Measurements from ENCODE around the gene ATP6V0E2. TPM values are rescaled to one million over a fixed set of nuclear protein-coding genes. Genes with fewer than 3 reads are reported as not detected.

ATP6V0E2 gene
- total and polyA plus RNA-seq, 12 donors: 27.5 to 119 (median 88.4) TPM

DNA sequence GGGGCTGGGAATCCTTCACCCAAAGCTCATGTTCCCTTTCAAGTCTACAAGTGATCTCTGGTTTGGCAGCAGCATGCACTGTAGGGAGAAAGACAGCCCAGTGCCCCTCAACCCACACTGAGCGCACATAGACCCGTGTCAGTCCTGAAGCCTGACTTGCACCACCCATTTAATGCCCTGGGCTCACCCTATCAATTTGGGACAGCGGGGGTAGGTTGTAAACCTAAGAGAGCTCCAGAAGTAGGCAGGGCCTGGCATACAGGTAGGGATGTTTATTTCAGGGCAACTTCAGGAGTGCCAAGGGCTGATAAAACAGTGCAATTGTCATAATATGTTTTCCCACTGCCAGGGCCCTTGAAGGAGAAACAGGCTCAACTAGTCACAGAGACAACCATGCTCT lies 3.5 kb upstream of the ATP6V0E2 start:
- Histone ChIP-seq H3K36me3 (peaks cover 0 to 21% (median 0%) of the 10 kb centered on the region in 9 donors), H3K27ac (no peak overlapping the region), H3K4me1 (peaks cover 11 to 86% (median 37%) of the 10 kb centered on the region in 9 donors), H3K4me3 (no peak overlapping the region), H3K9me3 (no peaks in the 10 kb centered on the region), H3K27me3 (no peaks in the 10 kb centered on the region)
- no peak for DNase-seq
- TF ChIP-seq, protein P1, sequence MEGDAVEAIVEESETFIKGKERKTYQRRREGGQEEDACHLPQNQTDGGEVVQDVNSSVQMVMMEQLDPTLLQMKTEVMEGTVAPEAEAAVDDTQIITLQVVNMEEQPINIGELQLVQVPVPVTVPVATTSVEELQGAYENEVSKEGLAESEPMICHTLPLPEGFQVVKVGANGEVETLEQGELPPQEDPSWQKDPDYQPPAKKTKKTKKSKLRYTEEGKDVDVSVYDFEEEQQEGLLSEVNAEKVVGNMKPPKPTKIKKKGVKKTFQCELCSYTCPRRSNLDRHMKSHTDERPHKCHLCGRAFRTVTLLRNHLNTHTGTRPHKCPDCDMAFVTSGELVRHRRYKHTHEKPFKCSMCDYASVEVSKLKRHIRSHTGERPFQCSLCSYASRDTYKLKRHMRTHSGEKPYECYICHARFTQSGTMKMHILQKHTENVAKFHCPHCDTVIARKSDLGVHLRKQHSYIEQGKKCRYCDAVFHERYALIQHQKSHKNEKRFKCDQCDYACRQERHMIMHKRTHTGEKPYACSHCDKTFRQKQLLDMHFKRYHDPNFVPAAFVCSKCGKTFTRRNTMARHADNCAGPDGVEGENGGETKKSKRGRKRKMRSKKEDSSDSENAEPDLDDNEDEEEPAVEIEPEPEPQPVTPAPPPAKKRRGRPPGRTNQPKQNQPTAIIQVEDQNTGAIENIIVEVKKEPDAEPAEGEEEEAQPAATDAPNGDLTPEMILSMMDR (IDR thresholded peaks at IDR 0.05): no peak
- ATAC-seq: no peak
- intact Hi-C loops (cut with DNase I): loop anchor here in 1 of 10 donors (5.0 kb wide), 1 partner anchor 33 kb away; the partner anchor contains the start of gene ZNF862
- WGBS, 2 donors: 89 to 92% methylated on average over 3 of the region's 3 CpGs

DNA sequence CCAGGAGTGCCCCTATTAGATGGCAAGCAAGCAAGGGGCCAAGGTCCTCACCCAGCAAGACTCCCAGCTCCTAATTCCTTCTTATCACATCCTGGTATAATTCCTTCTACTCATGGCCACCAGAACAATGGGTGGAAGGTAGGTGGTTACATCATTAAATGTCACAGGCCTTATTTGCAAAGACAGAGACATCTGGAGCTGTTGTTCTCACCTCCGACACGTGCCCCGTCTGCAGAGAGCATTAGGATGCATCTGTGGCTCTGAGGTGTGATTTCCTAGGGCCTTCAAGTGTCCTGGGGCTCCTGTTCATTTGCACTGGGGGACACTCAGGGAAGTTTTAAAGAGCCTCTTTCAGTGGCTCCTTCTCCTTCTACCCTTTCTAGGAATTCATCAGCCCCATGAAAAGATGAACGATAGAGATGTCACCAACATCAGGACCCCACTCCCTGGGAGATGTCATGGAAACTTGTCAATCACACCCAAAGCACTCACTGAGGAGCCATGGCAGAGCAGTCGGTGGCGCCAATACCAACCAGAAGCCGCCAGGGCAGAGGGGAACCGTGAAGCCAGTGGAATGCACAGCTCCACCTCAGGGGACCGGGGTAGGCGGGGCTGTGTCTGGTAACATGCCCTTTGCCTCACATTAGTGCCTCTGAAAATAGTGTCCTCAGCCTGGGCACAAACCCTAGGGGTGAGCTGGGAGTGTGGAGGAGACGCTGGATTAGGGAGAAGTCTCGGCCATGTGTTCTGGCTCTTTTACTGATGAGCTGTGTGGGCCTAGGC lies 2.9 kb upstream of the ATP6V0E2 start:
- 88 to 89% methylated on average over 12 of the region's 12 CpGs for WGBS, 2 donors

DNA sequence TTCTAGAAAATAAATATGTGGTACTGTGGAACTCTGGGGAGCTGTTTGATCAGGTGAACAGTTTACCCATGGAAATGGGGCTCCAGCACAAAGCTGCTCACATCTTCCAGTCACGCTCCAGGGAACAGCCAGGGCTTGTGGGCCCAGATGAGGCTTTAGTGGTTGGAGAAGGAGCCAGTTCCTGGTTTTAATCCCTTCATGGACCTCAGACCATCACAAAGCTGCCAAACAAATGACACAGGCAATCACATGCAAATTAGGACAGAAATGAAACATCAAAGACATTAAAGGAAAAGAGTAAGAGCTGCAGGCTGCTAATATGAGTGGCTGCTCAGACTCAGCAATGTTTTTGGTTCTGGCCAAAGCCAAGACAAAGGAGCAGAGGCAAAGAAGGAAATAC lies 2.2 kb upstream of the ATP6V0E2 start:
- no peak for DNase-seq
- WGBS, 2 donors: 93% methylated on average over 1 of the region's 1 CpG
- H3K36me3 ChIP-seq: peaks cover 0 to 18% (median 0%) of the 10 kb centered on the region in 9 donors
- no peaks in the 10 kb centered on the region for H3K27me3 ChIP-seq
- H3K27ac ChIP-seq: peak overlapping the region in 3 of 10 donors; percentile 29 to 97 (median 95)
- intact Hi-C loops (cut with DNase I): loop anchor here in 1 of 10 donors (5.0 kb wide), 1 partner anchor 34 kb away; the partner anchor contains the start of gene ZNF862
- H3K4me1 ChIP-seq: peaks cover 11 to 74% (median 37%) of the 10 kb centered on the region in 9 donors
- H3K9me3 ChIP-seq: no peaks in the 10 kb centered on the region
- H3K4me3 ChIP-seq: no peak overlapping the region
- no peak for ATAC-seq
- TF ChIP-seq, protein P1 (IDR thresholded peaks at IDR 0.05): no peak

More for the DNA sequence above, 2.9 kb upstream of the ATP6V0E2 start:
- ATAC-seq (no peak), DNase-seq (no peak)
- Histone ChIP-seq H3K36me3 (peaks cover 0 to 17% (median 0%) of the 10 kb centered on the region in 9 donors), H3K27me3 (no peaks in the 10 kb centered on the region), H3K27ac (peak overlapping the region in 1 of 10 donors; percentile 29), H3K4me1 (peaks cover 11 to 80% (median 37%) of the 10 kb centered on the region in 9 donors), H3K4me3 (no peak overlapping the region), H3K9me3 (no peaks in the 10 kb centered on the region)
- intact Hi-C loops (cut with DNase I): loop anchor here in 1 of 10 donors (5.0 kb wide), 1 partner anchor 34 kb away; the partner anchor contains the start of gene ZNF862
- TF ChIP-seq, protein P1 (IDR thresholded peaks at IDR 0.05): no peak

DNA sequence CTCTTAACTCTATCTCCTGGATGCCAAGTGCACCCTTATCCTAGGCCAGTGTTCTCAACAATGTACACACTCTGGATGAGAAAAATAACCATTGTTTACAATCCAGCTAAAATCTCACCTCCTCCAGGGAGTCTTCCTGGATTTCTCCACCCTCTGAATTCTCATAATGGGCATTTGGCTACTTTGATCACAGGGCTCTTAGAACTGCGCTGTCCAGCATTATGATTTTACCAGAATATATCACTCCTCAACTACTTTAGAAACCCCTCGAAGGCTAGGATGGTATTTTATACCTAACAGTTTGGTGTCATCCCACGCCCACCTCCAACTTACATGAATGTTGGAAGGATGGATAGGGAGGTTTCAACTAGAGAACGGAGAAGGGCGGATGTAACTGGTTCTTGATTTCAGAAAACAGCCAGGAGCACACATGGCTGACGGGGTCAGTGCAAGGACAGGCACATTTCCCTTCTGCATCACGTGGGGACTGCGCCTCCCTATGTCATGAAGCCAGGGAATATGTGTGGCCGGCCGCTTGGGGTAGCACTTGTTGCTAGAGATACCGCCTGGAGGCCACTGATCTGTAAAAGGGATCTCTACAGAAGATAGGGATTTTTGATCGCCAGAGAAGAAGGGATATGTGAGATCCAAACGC lies 1.2 kb upstream of the ATP6V0E2 start:
- Histone ChIP-seq H3K27ac (peak overlapping the region; percentile 81 to 97 (median 92)), H3K27me3 (no peaks in the 10 kb centered on the region), H3K36me3 (peaks cover 0 to 17% (median 0%) of the 10 kb centered on the region in 9 donors), H3K4me1 (peaks cover 11 to 64% (median 28%) of the 10 kb centered on the region in 9 donors), H3K9me3 (no peaks in the 10 kb centered on the region), H3K4me3 (peak overlapping the region; percentile 70 to 95 (median 81))
- peak; percentile 75 to 87 for DNase-seq
- peak; percentile 79 to 92 (median 86) for ATAC-seq
- intact Hi-C loops (cut with DNase I): loop anchor here in 1 of 10 donors (5.0 kb wide), 1 partner anchor 35 kb away; the partner anchor contains the start of gene ZNF862
- WGBS, 2 donors: 14 to 16% methylated on average over 13 of the region's 13 CpGs
- TF ChIP-seq, protein P1 (IDR thresholded peaks at IDR 0.05): peak in 6 of 9 donors; percentile 12 to 48 (median 27)
